Sigmoid colon (tissue), 7 donors: ENCODE measurements around the gene TLCD4. TPM values are rescaled to one million over a fixed set of nuclear protein-coding genes. Genes with fewer than 3 reads are reported as not detected.
A peak's percentile ranks its signal among the peaks of the same experiment; 100 is the strongest.
"Not testable (repeated sequence)": the region's sequence is repeated elsewhere in the genome, so short reads cannot be mapped to it uniquely, and the experiment has no call there.

Experiments
- DNase-seq: peaks from one replicate; pipeline ENCODE4 v3.0.0-alpha.2; 2019
- H3K27ac ChIP-seq, 4 donors: fragments of 200-600 bp; sonication (generic); one replicate each; pipeline ENCODE4 v1.5.1; 2016 to 2019; ENCODE audit warnings: mild to moderate bottlenecking in 1 of 4
- H3K27me3 ChIP-seq, 3 donors: fragments of 200-600 bp; sonication (generic); one replicate each; pipeline ENCODE4 v1.5.1; 2019; ENCODE audit warnings: mild to moderate bottlenecking in 1 of 3
- H3K36me3 ChIP-seq, 4 donors: fragments of 200-600 bp; sonication (generic); one replicate each; pipeline ENCODE4 v1.5.1; 2016 to 2019
- H3K4me1 ChIP-seq, 4 donors: fragments of 200-600 bp; sonication (generic); one replicate each; pipeline ENCODE4 v1.5.1; 2017 to 2019
- H3K4me3 ChIP-seq, 4 donors: fragments of 200-600 bp; sonication (generic); one replicate each; pipeline ENCODE4 v1.5.1; 2017 to 2019; ENCODE audit warnings: mild to moderate bottlenecking in 2 of 4, moderate library complexity in 1 of 4
- H3K9me3 ChIP-seq, 4 donors: fragments of 200-600 bp in 3 of 4; sonication (generic) in 3 of 4; one replicate each; pipeline versions ENCODE4 v1.5.1 to v1.6.1; 2013 to 2019
- CTCF ChIP-seq, 4 experiments: fragments of 450-650 bp in 3 of 4; fragments of 200-600 bp in 1 of 4; IDR thresholded peaks; one replicate each; pipeline ENCODE4 v1.5.1; 2016 to 2019; ENCODE audit warnings: antibody characterized with exemption in 4 of 4, mild to moderate bottlenecking in 3 of 4, moderate library complexity in 2 of 4
- EP300 ChIP-seq, 4 donors: sonication (generic); formaldehyde crosslinking; IDR thresholded peaks; one replicate each; pipeline ENCODE4 v1.6.1; 2017; ENCODE audit warnings: antibody characterized with exemption in 4 of 4
- POLR2A ChIP-seq, 2 donors: fragments of 450-650 bp; IDR thresholded peaks; one replicate each; pipeline ENCODE4 v1.6.1; 2016; ENCODE audit warnings: antibody characterized with exemption in 2 of 2, mild to moderate bottlenecking in 2 of 2, moderate library complexity in 2 of 2
- POLR2AphosphoS5 ChIP-seq, 4 donors: sonication (generic); formaldehyde crosslinking; IDR thresholded peaks; one replicate each; pipeline ENCODE4 v1.6.1; 2017; ENCODE audit warnings: antibody characterized with exemption in 4 of 4
- WGBS, 2 donors: extraction: QIAGEN DNeasy Blood & Tissue Kit; methylation state at CpG; one replicate each; pipeline ENCODE4 v1.1.7; 2013; 5-methylcytosine and 5-hydroxymethylcytosine counted together
- intact Hi-C: fragments of 100-400 bp; cut with DNase I; formaldehyde crosslinking; loops from one replicate; pipeline ENCODE4 v1.15.1; 2023
- polyA plus RNA-seq, 3 donors: library from polyadenylated mRNA; stranded (reverse); fragments of 200-250 nt; gene quantifications; one replicate each; pipeline ENCODE4 v1.2.3, GENCODE V29; 2013
- total RNA-seq, 4 donors: library from RNA; depleted of rRNA; stranded (reverse); fragments of >200 nt; gene quantifications; one replicate each; pipeline ENCODE4 v1.1.0, GENCODE V29; 2016
- donor health status: healthy with polysubstance abuse.
- donor health status: Bipolar disorder and iron deficiency.
- donor health status: healthy.

Gene TLCD4
- total and polyA plus RNA-seq, 7 donors: 10.5 to 29.1 (median 12.1) TPM

GRCh38 chr1:95085376-95085775, 31.8 kb upstream of the TLCD4 start:
- WGBS, 2 donors: 69 to 78% methylated on average over 2 of the region's 2 CpGs
- intact Hi-C loops: loop anchor here (2.0 kb wide), 1 partner anchor 31 kb away; the partner anchor contains the start of gene TLCD4
- TF ChIP-seq POLR2A (IDR thresholded peaks at IDR 0.05): no peak
- TF ChIP-seq EP300 (IDR thresholded peaks at IDR 0.05): no peak
- TF ChIP-seq CTCF (IDR thresholded peaks at IDR 0.05): no peak
- TF ChIP-seq POLR2AphosphoS5 (IDR thresholded peaks at IDR 0.05): no peak
- Histone ChIP-seq H3K9me3 (no peaks in the 10 kb centered on the region), H3K4me3 (no peak overlapping the region), H3K4me1 (peaks cover 0 to 12% (median 9%) of the 10 kb centered on the region in 4 donors), H3K27ac (no peak overlapping the region), H3K36me3 (no peaks in the 10 kb centered on the region), H3K27me3 (no peaks in the 10 kb centered on the region)
- DNase-seq: no peak

DNA sequence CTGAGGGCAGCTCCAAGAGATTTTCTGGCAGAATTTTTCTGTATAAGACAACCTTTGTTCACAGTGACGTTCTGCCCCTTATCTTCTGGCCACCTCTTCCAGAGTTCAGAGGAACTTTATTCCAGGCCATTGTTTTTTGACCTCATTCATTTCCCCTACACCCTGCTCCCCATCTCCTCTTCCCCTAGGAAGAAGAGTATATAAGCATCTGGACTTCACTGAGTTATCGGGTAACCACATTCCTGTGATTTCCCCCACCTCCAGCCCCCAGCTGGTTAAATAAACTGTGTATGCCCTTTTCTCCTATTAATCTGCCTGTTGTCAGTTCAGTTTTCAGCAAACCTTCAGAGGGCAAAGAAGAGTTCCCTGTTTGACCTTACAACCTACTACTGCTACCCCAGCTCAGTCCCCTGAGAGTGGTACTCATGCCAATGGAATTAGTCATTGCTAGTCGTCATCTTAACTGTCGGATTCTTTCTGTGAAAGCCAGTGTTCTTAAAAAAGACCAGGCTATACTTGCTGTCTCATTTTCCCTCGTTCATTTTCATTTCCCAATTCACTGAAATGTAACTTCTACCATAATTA, 30.1 kb upstream of the TLCD4 start:
- Histone ChIP-seq H3K4me3 (no peak overlapping the region), H3K27me3 (no peaks in the 10 kb centered on the region), H3K36me3 (no peaks in the 10 kb centered on the region), H3K4me1 (peaks cover 0 to 12% (median 9%) of the 10 kb centered on the region in 4 donors), H3K9me3 (no peaks in the 10 kb centered on the region), H3K27ac (peak overlapping the region in 3 of 4 donors; percentile 44 to 67 (median 60))
- no peak for DNase-seq
- peak in 2 of 4 donors; percentile 25 to 42 for TF ChIP-seq POLR2AphosphoS5 (IDR thresholded peaks at IDR 0.05)
- no peak for TF ChIP-seq POLR2A (IDR thresholded peaks at IDR 0.05)
- no peak for TF ChIP-seq CTCF (IDR thresholded peaks at IDR 0.05)
- TF ChIP-seq EP300 (IDR thresholded peaks at IDR 0.05): no peak
- intact Hi-C loops: no loop called here
- 54 to 70% methylated on average over 5 of the region's 5 CpGs for WGBS, 2 donors

GRCh38 chr1:95088303-95088702, 28.9 kb upstream of the TLCD4 start:
- Histone ChIP-seq H3K36me3 (no peaks in the 10 kb centered on the region), H3K4me1 (peaks cover 0 to 12% (median 9%) of the 10 kb centered on the region in 4 donors), H3K27ac (no peak overlapping the region), H3K27me3 (no peaks in the 10 kb centered on the region), H3K4me3 (no peak overlapping the region), H3K9me3 (no peaks in the 10 kb centered on the region)
- intact Hi-C loops: no loop called here
- DNase-seq: no peak
- TF ChIP-seq POLR2A (IDR thresholded peaks at IDR 0.05) (no peak), POLR2AphosphoS5 (IDR thresholded peaks at IDR 0.05) (no peak), EP300 (IDR thresholded peaks at IDR 0.05) (no peak), CTCF (IDR thresholded peaks at IDR 0.05) (no peak)
- 88 to 90% methylated on average over 1 of the region's 1 CpG for WGBS, 2 donors

DNA sequence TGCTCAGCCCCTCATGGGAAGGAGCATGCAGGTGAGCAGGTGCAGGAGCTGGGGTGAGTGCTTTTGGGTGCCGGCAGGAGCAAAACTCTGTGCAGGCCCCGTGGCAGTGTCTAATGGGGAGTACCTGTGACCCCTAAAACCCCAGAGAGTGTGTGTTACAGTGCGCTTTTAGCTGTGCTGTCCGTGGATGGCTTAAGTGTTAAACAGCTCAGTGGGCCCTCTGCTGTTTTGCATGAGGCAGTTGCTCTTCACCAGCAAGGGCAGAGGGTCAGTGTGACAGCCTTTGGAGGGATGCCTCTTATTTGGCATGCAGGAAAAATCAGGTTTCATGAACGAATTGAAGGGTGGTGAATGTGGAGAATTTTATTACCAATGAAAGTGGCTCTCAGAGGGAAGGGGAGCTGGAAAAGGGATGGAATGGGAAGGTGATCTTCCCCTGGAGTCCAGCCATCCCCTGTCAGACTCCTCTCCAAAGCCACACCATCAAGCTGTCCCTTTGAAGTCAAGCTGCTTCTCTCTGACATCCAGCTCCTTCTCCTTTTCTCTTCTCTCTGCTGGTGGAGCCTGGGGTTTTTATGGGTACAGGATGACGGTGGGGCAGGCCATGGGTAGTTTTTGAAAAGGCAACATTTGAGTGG, 27.4 kb upstream of the TLCD4 start:
- TF ChIP-seq EP300 (IDR thresholded peaks at IDR 0.05) (no peak), POLR2A (IDR thresholded peaks at IDR 0.05) (no peak), CTCF (IDR thresholded peaks at IDR 0.05) (no peak), POLR2AphosphoS5 (IDR thresholded peaks at IDR 0.05) (no peak)
- intact Hi-C loops: no loop called here
- no peaks in the 10 kb centered on the region for H3K27me3 ChIP-seq
- no peak overlapping the region for H3K4me3 ChIP-seq
- peaks cover 0 to 12% (median 9%) of the 10 kb centered on the region in 4 donors for H3K4me1 ChIP-seq
- no peak overlapping the region for H3K27ac ChIP-seq
- H3K9me3 ChIP-seq: no peaks in the 10 kb centered on the region
- 91 to 93% methylated on average over 6 of the region's 6 CpGs for WGBS, 2 donors
- no peak for DNase-seq
- H3K36me3 ChIP-seq: no peaks in the 10 kb centered on the region

DNA sequence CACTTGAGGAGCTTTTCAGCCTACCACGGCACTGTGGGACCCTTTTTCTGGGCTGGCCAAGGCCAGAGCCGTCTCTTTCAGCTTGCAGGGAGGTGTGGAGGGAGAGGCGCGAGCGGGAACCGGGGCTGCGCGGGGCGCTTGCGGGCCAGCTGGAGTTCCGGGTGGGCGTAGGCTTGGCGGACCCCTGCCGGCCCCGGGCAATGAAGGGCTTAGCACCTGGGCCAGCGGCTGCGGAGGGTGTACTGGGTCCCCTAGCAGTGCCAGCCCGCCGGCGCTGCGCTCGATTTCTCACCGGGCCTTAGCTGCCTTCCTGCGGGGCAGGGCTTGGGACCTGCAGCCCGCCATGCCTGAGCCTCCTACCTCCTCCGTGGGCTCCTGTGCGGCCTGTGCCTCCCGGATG, 25.9 kb upstream of the TLCD4 start:
- intact Hi-C loops, H3K36me3 ChIP-seq, DNase-seq, H3K9me3 ChIP-seq, H3K27me3 ChIP-seq, H3K4me3 ChIP-seq, H3K27ac ChIP-seq: not testable (repeated sequence)
- 78 to 91% methylated on average over 28 of the region's 28 CpGs for WGBS, 2 donors
- peaks cover 0 to 12% (median 9%) of the 10 kb centered on the region in 4 donors for H3K4me1 ChIP-seq

DNA sequence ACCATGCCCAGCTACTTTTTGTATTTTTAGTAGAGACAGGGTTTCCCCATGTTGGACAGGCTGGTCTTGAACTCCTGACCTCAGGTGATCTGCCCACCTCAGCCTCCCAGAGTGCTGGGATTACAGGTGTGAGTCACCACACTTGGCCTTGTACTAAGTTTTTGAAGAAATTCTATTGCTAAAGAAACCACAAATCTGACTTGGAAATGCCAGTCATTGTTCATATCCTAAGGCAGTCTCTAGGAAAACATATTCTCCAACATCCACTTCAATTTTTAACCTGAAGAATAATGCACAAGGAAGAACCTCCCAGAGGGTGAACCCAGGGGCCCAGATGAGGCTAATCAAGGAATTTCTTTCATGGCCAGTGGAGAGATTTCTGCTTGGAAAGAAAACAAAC, 24.3 kb upstream of the TLCD4 start:
- H3K9me3 ChIP-seq, H3K36me3 ChIP-seq, DNase-seq, H3K4me3 ChIP-seq, H3K4me1 ChIP-seq, H3K27ac ChIP-seq, intact Hi-C loops, H3K27me3 ChIP-seq: not testable (repeated sequence)
